DMS 273 treated with DMSO at 0.1 percent for 48 hours (cell line): Measurements from ENCODE around the gene CYS1.
A peak's percentile ranks its signal among the peaks of the same experiment; 100 is the strongest.

Source experiments
- DNase-seq: peaks from one replicate; lab custom pipeline; 2025; lab: John Stamatoyannopoulos, UW

CYS1 gene

GRCh38 chr2:10071595-10071994 is 8.6 kb downstream of the CYS1 start:
- DNase-seq = no peak

GRCh38 chr2:10071176-10071575 is 9.0 kb downstream of the CYS1 start:
- DNase-seq = no peak

GRCh38 chr2:10067881-10068280 is 12.3 kb downstream of the CYS1 start:
- no peak for DNase-seq

- no peak for DNase-seq
Measured at GRCh38 chr2:10067330-10067729, 12.9 kb downstream of the CYS1 start.

GRCh38 chr2:10065773-10066055 is 14.5 kb downstream of the CYS1 start:
- no peak for DNase-seq

- no peak for DNase-seq
Measured at GRCh38 chr2:10064932-10065772, 15.1 kb downstream of the CYS1 start.

- DNase-seq = no peak
Measured at GRCh38 chr2:10063566-10063965, 16.6 kb downstream of the CYS1 start.

- no peak for DNase-seq
Measured at GRCh38 chr2:10062931-10063365, 17.3 kb downstream of the CYS1 start.

- DNase-seq = no peak
Measured at GRCh38 chr2:10061221-10061925, 18.8 kb downstream of the CYS1 start.

- no peak for DNase-seq
Measured at GRCh38 chr2:10059552-10060335, 20.5 kb downstream of the CYS1 start.

- no peak for DNase-seq
Measured at GRCh38 chr2:10059016-10059351, 21.2 kb downstream of the CYS1 start.

- DNase-seq = no peak
Measured at GRCh38 chr2:10058251-10059015, 21.8 kb downstream of the CYS1 start.

- no peak for DNase-seq
Measured at GRCh38 chr2:10057231-10058107, 22.7 kb downstream of the CYS1 start.

GRCh38 chr2:10056439-10056838 is 23.8 kb downstream of the CYS1 start:
- DNase-seq = no peak

- DNase-seq = no peak
Measured at GRCh38 chr2:10054976-10055375, 25.2 kb downstream of the CYS1 start.

- no peak for DNase-seq
Measured at GRCh38 chr2:10054424-10054823, 25.8 kb downstream of the CYS1 start.

- DNase-seq = no peak
Measured at GRCh38 chr2:10053351-10053750, 26.9 kb downstream of the CYS1 start.

- DNase-seq = no peak
Measured at GRCh38 chr2:10052216-10052615, 28.0 kb downstream of the CYS1 start.

GRCh38 chr2:10048501-10049171 is 31.6 kb downstream of the CYS1 start:
- DNase-seq = peak; percentile 35

GRCh38 chr2:10047616-10048500 is 32.4 kb downstream of the CYS1 start:
- no peak for DNase-seq
